Left cardiac atrium (tissue), 4 donors: ENCODE results near the gene SLC4A2. TPM values are rescaled to one million over a fixed set of nuclear protein-coding genes. Genes with fewer than 3 reads are reported as not detected.

Source experiments
- ATAC-seq, 2 donors: fragments of 200-7000 bp; cut with Tn5 transposase; one replicate each; pipeline ENCODE4 v1.9.1; 2020; ENCODE audit warnings: mild to moderate bottlenecking in 2 of 2, moderate library complexity in 2 of 2
- DNase-seq: peaks from one replicate; pipeline ENCODE4 v3.0.0-alpha.2; 2020
- intact Hi-C, 2 donors: fragments of 100-400 bp; cut with DNase I; formaldehyde crosslinking; loops; one replicate each; pipeline versions ENCODE4 v1.14.1 to v1.15.1; 2022 to 2023
- total RNA-seq, 2 donors: library from RNA; stranded (reverse); fragmentation: NEBNext Ultra II Directional; extraction: Animal tissue kit (Norgen Biotek cat#: 25700); gene quantifications; one replicate each; pipeline ENCODE4 v1.2.1, GENCODE V29; 2021
- donor health status: DM: no; HTN: yes; CAD: no.
- donor health status: DM: no; HTN: yes; CAD: no; lungs with severe emphysema.
- donor health status: DM: yes; HTN: yes; CAD: no.
- donor health status: Dilated cardiomyopathy.

The SLC4A2 gene
- total RNA-seq, 2 donors from 2014 or later, result 71.6 to 107 TPM

- intact Hi-C loops, result loop anchor here in 1 of 2 donors (2.0 to 10.0 kb wide), 2 partner anchors 29 to 167 kb away; partner anchors contain the start of genes ABCB8 and ABCF2
- DNase-seq (peak; percentile 99), ATAC-seq (peak; percentile 89 to 90)
Observed at GRCh38 chr7:151057989-151058780, 1.2 kb upstream of the SLC4A2 start.

- no peak for ATAC-seq
- no peak for DNase-seq
- intact Hi-C loops, result loop anchor here in 1 of 2 donors (2.0 to 10.0 kb wide), 2 partner anchors 30 to 166 kb away; partner anchors contain the start of genes ABCB8 and ABCF2
Observed at GRCh38 chr7:151058781-151059366, 515 bp upstream of the SLC4A2 start.

GRCh38 chr7:151060113-151060415 is 675 bp downstream of the SLC4A2 start:
- DNase-seq, result no peak
- intact Hi-C loops, result loop anchor here in 1 of 2 donors (2.0 kb wide), 1 partner anchor 25 kb away; no protein-coding TSS in a partner anchor
- no peak for ATAC-seq

GRCh38 chr7:151060416-151061212 is 1.2 kb downstream of the SLC4A2 start:
- DNase-seq (no peak), ATAC-seq (no peak)
- intact Hi-C loops, result loop anchor here in 1 of 2 donors (2.0 kb wide), 1 partner anchor 24 kb away; no protein-coding TSS in a partner anchor

GRCh38 chr7:151061213-151062110 is 2.1 kb downstream of the SLC4A2 start:
- no peak for DNase-seq
- intact Hi-C loops, result loop anchor here in 1 of 2 donors (2.0 kb wide), 1 partner anchor 23 kb away; no protein-coding TSS in a partner anchor

GRCh38 chr7:151062111-151062398 is 2.7 kb downstream of the SLC4A2 start:
- ATAC-seq (no peak), DNase-seq (no peak)
- intact Hi-C loops, result no loop called here

More at GRCh38 chr7:151061213-151062110, 2.1 kb downstream of the SLC4A2 start:
- ATAC-seq, result no peak

- intact Hi-C loops, result no loop called here
- ATAC-seq (peak; percentile 6 to 44), DNase-seq (peak; percentile 54)
Observed at GRCh38 chr7:151062399-151063211, 3.2 kb downstream of the SLC4A2 start.

GRCh38 chr7:151063212-151063561 is 3.8 kb downstream of the SLC4A2 start:
- ATAC-seq (peak; percentile 2 to 6), DNase-seq (peak; percentile 60)
- intact Hi-C loops, result no loop called here

GRCh38 chr7:151064454-151064853 is 5.1 kb downstream of the SLC4A2 start:
- DNase-seq (no peak), ATAC-seq (no peak)
- intact Hi-C loops, result no loop called here

GRCh38 chr7:151064993-151065392 is 5.6 kb downstream of the SLC4A2 start:
- DNase-seq, result no peak
- ATAC-seq, result no peak
- intact Hi-C loops, result no loop called here

- intact Hi-C loops, result no loop called here
- ATAC-seq, result no peak
- DNase-seq, result no peak
Observed at GRCh38 chr7:151065516-151065915, 6.1 kb downstream of the SLC4A2 start.

GRCh38 chr7:151066273-151066974 is 7.0 kb downstream of the SLC4A2 start:
- no peak for DNase-seq
- intact Hi-C loops, result no loop called here
- no peak for ATAC-seq

GRCh38 chr7:151068069-151068773 is 8.8 kb downstream of the SLC4A2 start:
- no peak for ATAC-seq
- intact Hi-C loops, result no loop called here
- no peak for DNase-seq

GRCh38 chr7:151069841-151070573 is 10.6 kb downstream of the SLC4A2 start:
- DNase-seq (no peak), ATAC-seq (no peak)
- intact Hi-C loops, result no loop called here

- intact Hi-C loops, result no loop called here
- ATAC-seq (no peak), DNase-seq (no peak)
Observed at GRCh38 chr7:151070574-151070960, 11.2 kb downstream of the SLC4A2 start.
